Liver (tissue), 3 donors: Measurements from ENCODE around the gene MRGPRF.

ENCODE experiments used
- CTCF ChIP-seq: fragments of 150-350 bp; IDR thresholded peaks from 2 replicates; pipeline ENCODE4 v1.5.1; 2017; ENCODE audit warnings: improper control_type of control experiment, low read depth, low read length; ENCODE audit not compliant: missing input control
- GABPA ChIP-seq, 2 donors: IDR thresholded peaks in 1 of 2; conservative IDR thresholded peaks in 1 of 2; 2 replicates each; pipeline ENCODE4 v1.6.1; 2016; ENCODE audit warnings: antibody characterized with exemption in 2 of 2, mild to moderate bottlenecking in 1 of 2, moderate library complexity in 1 of 2
- REST ChIP-seq: IDR thresholded peaks from 2 replicates; pipeline ENCODE4 v1.6.1; 2016; ENCODE audit warnings: antibody characterized with exemption, mild to moderate bottlenecking
- RXRA ChIP-seq, 2 donors: IDR thresholded peaks; 2 replicates each; pipeline ENCODE4 v1.6.1; 2017 to 2018; ENCODE audit warnings: antibody characterized with exemption in 2 of 2, mild to moderate bottlenecking in 1 of 2
- SP1 ChIP-seq: IDR thresholded peaks from 2 replicates; pipeline ENCODE4 v1.6.1; 2018; ENCODE audit warnings: antibody characterized with exemption, mild to moderate bottlenecking
- YY1 ChIP-seq: IDR thresholded peaks from 2 replicates; pipeline ENCODE4 v1.6.1; 2016; ENCODE audit warnings: antibody characterized with exemption, mild to moderate bottlenecking
- TF ChIP-seq, protein P1 (sequence below): IDR thresholded peaks from 2 replicates; pipeline ENCODE4 v1.6.1; 2016; ENCODE audit warnings: antibody characterized with exemption
- donor health status: healthy.
- donor health status: healthy.

DNA sequence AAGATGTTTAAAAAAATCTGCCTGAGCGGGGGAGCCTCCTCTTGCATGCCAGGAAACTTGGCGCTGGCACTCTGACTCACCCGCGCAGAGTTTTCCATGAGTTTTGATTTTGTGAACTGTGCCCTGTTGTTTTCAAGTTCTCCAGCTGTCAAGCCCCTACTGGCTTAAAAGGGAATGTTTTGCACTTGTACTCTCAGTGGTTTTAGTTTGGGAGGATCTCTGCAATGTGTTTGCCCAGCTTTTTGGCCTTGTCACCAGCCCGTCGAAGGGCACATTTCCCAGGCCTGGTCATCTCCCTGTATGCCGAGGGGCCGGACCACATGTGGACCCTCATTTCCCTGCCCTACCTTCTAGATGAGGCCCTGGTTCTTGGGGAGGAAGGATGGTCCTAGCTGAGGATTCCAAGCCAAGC, 12.2 kb downstream of the MRGPRF start:
- TF ChIP-seq CTCF (peak; percentile 64), RXRA (IDR thresholded peaks at IDR 0.05) (peak; percentile 64 to 86), SP1 (peak; percentile 80), GABPA (IDR thresholded peaks at IDR 0.05 in 1 of 2, conservative IDR thresholded peaks at IDR 0.05 in 1 of 2) (no peak), YY1 (peak; percentile 78), REST (peak; percentile 85)
- TF ChIP-seq, protein P1, sequence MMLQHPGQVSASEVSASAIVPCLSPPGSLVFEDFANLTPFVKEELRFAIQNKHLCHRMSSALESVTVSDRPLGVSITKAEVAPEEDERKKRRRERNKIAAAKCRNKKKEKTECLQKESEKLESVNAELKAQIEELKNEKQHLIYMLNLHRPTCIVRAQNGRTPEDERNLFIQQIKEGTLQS: peak; percentile 84
